GF-D8 (cell line): ENCODE measurements around the gene CMSS1.

ENCODE experiments used
- DNase-seq: peaks from one replicate; lab custom pipeline; 2025; lab: John Stamatoyannopoulos, UW

CMSS1 gene

GRCh38 chr3:99854756-99855298 lies 37.2 kb downstream of the CMSS1 start:
- no peak for DNase-seq

GRCh38 chr3:99855900-99856299 lies 38.2 kb downstream of the CMSS1 start:
- no peak for DNase-seq

GRCh38 chr3:99856437-99857220 lies 39.0 kb downstream of the CMSS1 start:
- no peak for DNase-seq

- no peak for DNase-seq
These were observed 39.6 kb downstream of the CMSS1 start for GRCh38 chr3:99857278-99857677.

GRCh38 chr3:99858469-99858868 lies 40.8 kb downstream of the CMSS1 start:
- DNase-seq = no peak

GRCh38 chr3:99859825-99860224 lies 42.2 kb downstream of the CMSS1 start:
- no peak for DNase-seq

GRCh38 chr3:99861216-99861615 lies 43.6 kb downstream of the CMSS1 start:
- no peak for DNase-seq

GRCh38 chr3:99862208-99862607 lies 44.5 kb downstream of the CMSS1 start:
- no peak for DNase-seq

- DNase-seq = no peak
These were observed 45.3 kb downstream of the CMSS1 start for GRCh38 chr3:99863002-99863401.

- DNase-seq = no peak
These were observed 45.9 kb downstream of the CMSS1 start for GRCh38 chr3:99863588-99863987.

- DNase-seq = no peak
These were observed 46.6 kb downstream of the CMSS1 start for GRCh38 chr3:99864289-99864688.

- no peak for DNase-seq
These were observed 47.7 kb downstream of the CMSS1 start for GRCh38 chr3:99865321-99865720.

GRCh38 chr3:99866261-99866761 lies 48.6 kb downstream of the CMSS1 start:
- DNase-seq = peak; percentile 76

- no peak for DNase-seq
These were observed 50.1 kb downstream of the CMSS1 start for GRCh38 chr3:99867594-99868310.

GRCh38 chr3:99868311-99868646 lies 50.6 kb downstream of the CMSS1 start:
- no peak for DNase-seq

- no peak for DNase-seq
These were observed 52.0 kb downstream of the CMSS1 start for GRCh38 chr3:99869621-99870020.

- no peak for DNase-seq
These were observed 53.0 kb downstream of the CMSS1 start for GRCh38 chr3:99870712-99871111.

- DNase-seq = no peak
These were observed 53.8 kb downstream of the CMSS1 start for GRCh38 chr3:99871231-99872045.

- DNase-seq = no peak
These were observed 55.2 kb downstream of the CMSS1 start for GRCh38 chr3:99872923-99873254.

- DNase-seq = no peak
These were observed 55.8 kb downstream of the CMSS1 start for GRCh38 chr3:99873269-99874102.

- DNase-seq = no peak
These were observed 56.8 kb downstream of the CMSS1 start for GRCh38 chr3:99874237-99875002.
